Immature natural killer cell (primary cell): ENCODE results near the gene POLD4. TPM values are rescaled to one million over a fixed set of nuclear protein-coding genes. Genes with fewer than 3 reads are reported as not detected.

ENCODE experiments used
- DNase-seq, 3 donors: peaks; one replicate each; pipeline ENCODE4 v3.0.0; 2022; ENCODE audit warnings: mixed read lengths in 1 of 3
- H3K27ac Mint-ChIP-seq, 6 donors: one replicate each; pipeline ENCODE4 v1.8.0; 2020; ENCODE audit warnings: mixed read lengths in 6 of 6, mild to moderate bottlenecking in 5 of 6, inconsistent platforms in 4 of 6, moderate library complexity in 3 of 6
- H3K27me3 Mint-ChIP-seq, 3 donors: one replicate each; pipeline ENCODE4 v1.8.0; 2020 to 2021; ENCODE audit warnings: low read depth in 3 of 3, mild to moderate bottlenecking in 3 of 3, mixed read lengths in 3 of 3, moderate library complexity in 3 of 3, inconsistent platforms in 1 of 3
- H3K36me3 Mint-ChIP-seq, 3 donors: one replicate each; pipeline ENCODE4 v1.8.0; 2020; ENCODE audit warnings: mixed read lengths in 3 of 3, inconsistent platforms in 2 of 3, mild to moderate bottlenecking in 2 of 3
- H3K4me1 Mint-ChIP-seq, 2 donors: one replicate each; pipeline ENCODE4 v1.8.0; 2020; ENCODE audit warnings: inconsistent platforms in 2 of 2, mild to moderate bottlenecking in 2 of 2, mixed read lengths in 2 of 2, moderate library complexity in 1 of 2
- H3K4me3 Mint-ChIP-seq, 5 donors: one replicate each; pipeline ENCODE4 v1.8.0; 2020; ENCODE audit warnings: mild to moderate bottlenecking in 5 of 5, mixed read lengths in 5 of 5, inconsistent platforms in 3 of 5, moderate library complexity in 3 of 5
- H3K9me3 Mint-ChIP-seq, 6 donors: one replicate each; pipeline ENCODE4 v1.8.0; 2020; ENCODE audit warnings: mild to moderate bottlenecking in 6 of 6, mixed read lengths in 6 of 6, inconsistent platforms in 4 of 6, moderate library complexity in 3 of 6
- polyA plus RNA-seq, 3 donors: library from polyadenylated mRNA; unstranded; fragments of 300-500 nt; fragmentation: Illumina TruSeq; gene quantifications; one replicate each; pipeline ENCODE4 v1.2.3, GENCODE V29; 2021

Gene POLD4
- polyA plus RNA-seq, 3 donors from 2014 or later = 86.1 to 131 (median 118) TPM

DNA sequence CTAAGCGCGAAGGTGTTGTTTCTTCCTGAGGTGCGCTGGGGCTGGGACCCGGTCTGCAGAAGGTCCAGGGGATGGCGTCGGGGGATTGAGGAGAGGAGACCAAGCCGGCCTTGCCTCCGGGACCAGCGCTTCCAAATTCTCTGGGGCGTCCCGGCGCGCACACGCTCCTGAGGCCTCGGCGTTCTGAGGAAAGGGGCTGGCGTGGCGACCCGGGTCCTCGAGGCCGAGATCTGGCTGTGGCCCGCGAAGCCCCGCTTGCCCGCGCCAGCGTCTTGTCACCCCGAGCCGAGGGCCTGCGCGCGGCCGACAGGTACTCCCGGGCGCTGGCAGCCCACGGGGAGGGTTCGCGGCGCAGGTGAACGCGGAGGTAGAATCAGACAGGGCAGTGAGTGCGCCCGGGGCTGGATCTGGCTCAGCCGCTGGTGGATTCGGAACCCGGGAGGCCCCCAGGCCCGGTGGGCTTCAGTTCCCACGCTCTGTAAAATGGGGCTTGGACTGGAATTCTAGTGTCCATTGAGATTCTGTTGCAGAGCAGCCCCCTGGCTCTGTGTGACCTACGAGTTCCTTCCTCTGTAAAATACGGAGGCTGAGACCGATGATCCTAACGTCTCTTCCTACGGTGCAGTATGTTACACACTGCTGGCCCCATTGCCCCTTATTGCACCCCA, 35.3 kb downstream of the POLD4 start:
- peak overlapping the region; percentile 91 to 99 (median 96) for H3K4me3 Mint-ChIP-seq
- H3K27ac Mint-ChIP-seq = peak overlapping the region; percentile 85 to 98 (median 94)
- peaks cover 8 to 17% (median 9%) of the 10 kb centered on the region in 3 donors for H3K27me3 Mint-ChIP-seq
- H3K4me1 Mint-ChIP-seq = peaks cover 13 to 23% of the 10 kb centered on the region in 2 donors
- peaks cover 0 to 3% (median 0%) of the 10 kb centered on the region in 6 donors for H3K9me3 Mint-ChIP-seq
- no peaks in the 10 kb centered on the region for H3K36me3 Mint-ChIP-seq
- DNase-seq = no peak

DNA sequence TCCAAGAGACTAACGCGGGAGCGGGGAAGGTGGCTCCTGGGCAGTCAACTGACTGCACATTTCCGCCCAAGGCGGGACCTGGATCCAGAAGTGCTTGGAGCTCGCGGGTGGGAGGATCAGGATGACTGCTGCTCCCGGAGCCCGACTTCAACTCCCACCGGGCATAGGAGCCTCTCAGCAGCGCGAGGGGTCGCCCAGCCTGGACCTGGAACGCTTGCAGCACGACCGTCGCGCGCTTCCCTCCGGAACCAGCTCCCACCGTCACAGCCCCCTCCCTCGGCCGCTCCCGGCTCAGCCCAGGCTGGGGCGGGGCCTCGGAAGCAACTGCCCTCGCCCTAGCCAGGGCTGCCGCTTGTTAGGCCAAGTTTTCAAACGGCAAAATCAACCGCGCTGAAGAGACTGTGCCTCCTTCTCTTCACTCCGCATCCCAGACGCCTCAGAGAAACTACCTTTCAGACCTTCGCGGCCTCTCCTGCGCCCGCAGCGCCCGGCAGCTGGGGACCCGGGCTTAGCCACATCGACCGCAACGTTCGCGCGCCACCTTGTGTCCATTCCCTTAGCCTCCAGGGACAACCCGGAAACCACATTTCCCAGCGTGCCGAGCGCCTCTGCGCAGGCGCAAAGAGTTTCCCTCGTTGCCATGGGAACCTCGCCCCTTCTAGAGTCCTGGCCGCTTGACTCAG, 36.0 kb downstream of the POLD4 start:
- peaks cover 0 to 3% (median 0%) of the 10 kb centered on the region in 6 donors for H3K9me3 Mint-ChIP-seq
- H3K4me3 Mint-ChIP-seq = peak overlapping the region; percentile 91 to 99 (median 96)
- DNase-seq = peak; percentile 98 to 99 (median 98)
- no peaks in the 10 kb centered on the region for H3K36me3 Mint-ChIP-seq
- H3K27me3 Mint-ChIP-seq = peaks cover 8 to 17% (median 9%) of the 10 kb centered on the region in 3 donors
- peaks cover 18 to 29% of the 10 kb centered on the region in 2 donors for H3K4me1 Mint-ChIP-seq
- peak overlapping the region; percentile 85 to 98 (median 94) for H3K27ac Mint-ChIP-seq

GRCh38 chr11:67316882-67317204, 36.5 kb downstream of the POLD4 start:
- H3K4me3 Mint-ChIP-seq = peak overlapping the region; percentile 91 to 99 (median 96)
- H3K9me3 Mint-ChIP-seq = peaks cover 0 to 3% (median 0%) of the 10 kb centered on the region in 6 donors
- H3K36me3 Mint-ChIP-seq = no peaks in the 10 kb centered on the region
- peaks cover 8 to 17% (median 9%) of the 10 kb centered on the region in 3 donors for H3K27me3 Mint-ChIP-seq
- DNase-seq = no peak
- peak overlapping the region; percentile 19 to 97 (median 88) for H3K27ac Mint-ChIP-seq
- peaks cover 19 to 31% of the 10 kb centered on the region in 2 donors for H3K4me1 Mint-ChIP-seq

DNA sequence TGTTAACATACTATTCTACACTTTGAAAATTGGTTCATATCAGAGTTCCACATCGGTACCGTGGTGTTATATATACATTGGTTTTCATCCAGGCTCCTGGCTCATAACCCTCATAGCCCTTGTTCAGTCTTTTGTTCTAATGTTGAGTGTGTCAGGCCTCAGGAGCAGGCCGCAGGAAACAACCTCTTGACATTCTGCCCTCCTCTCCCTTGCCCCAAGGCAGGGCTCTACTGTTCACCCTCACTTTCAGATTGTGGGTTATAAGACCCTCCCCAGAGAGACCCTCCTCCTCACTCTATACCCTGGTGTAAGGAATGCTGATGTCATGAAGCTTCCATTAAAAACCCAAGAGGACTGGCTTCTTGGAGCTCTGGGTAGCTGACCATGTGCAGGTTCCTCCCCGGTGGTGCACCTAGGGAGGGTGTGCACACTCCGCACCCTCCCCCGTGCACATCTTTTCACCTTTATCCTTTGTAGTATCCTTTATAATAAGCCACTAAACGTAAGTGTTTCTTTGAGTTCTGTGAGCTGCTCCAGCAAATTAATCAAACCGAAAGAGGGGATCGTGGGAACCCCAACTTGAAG, 37.9 kb downstream of the POLD4 start:
- H3K4me3 Mint-ChIP-seq = peak overlapping the region; percentile 21 to 55 (median 44)
- H3K27ac Mint-ChIP-seq = peak overlapping the region in 2 of 6 donors; percentile 34 to 72
- no peak for DNase-seq
- peaks cover 8 to 17% (median 9%) of the 10 kb centered on the region in 3 donors for H3K27me3 Mint-ChIP-seq
- H3K36me3 Mint-ChIP-seq = no peaks in the 10 kb centered on the region
- peaks cover 0 to 3% (median 0%) of the 10 kb centered on the region in 6 donors for H3K9me3 Mint-ChIP-seq
- H3K4me1 Mint-ChIP-seq = peaks cover 21 to 31% of the 10 kb centered on the region in 2 donors

DNA sequence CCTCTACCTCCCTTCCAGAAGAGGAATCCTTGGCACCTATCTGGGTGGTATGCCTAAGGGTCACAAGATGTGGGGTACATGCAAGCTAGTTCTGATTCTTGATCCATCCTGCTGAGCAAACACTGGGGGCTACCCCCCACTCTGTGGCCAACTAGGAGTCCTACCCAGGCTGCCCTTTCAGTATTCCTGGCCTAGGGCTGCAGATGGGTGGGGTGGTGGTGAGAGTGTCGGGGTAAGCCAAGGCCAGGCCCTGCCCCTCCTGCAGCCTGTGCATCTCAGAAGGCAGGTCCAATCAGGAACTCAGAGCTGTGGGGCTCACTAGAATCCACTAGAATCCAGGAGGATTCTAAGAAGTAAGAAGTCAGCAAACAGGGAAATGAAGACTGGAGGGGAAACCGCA, 39.1 kb downstream of the POLD4 start:
- DNase-seq = no peak
- peaks cover 21 to 31% of the 10 kb centered on the region in 2 donors for H3K4me1 Mint-ChIP-seq
- H3K9me3 Mint-ChIP-seq = peaks cover 0 to 3% (median 0%) of the 10 kb centered on the region in 6 donors
- no peaks in the 10 kb centered on the region for H3K36me3 Mint-ChIP-seq
- H3K27me3 Mint-ChIP-seq = peaks cover 8 to 13% (median 9%) of the 10 kb centered on the region in 3 donors
- H3K4me3 Mint-ChIP-seq = no peak overlapping the region
- peak overlapping the region in 1 of 6 donors; percentile 49 for H3K27ac Mint-ChIP-seq

GRCh38 chr11:67313125-67313890, 40.0 kb downstream of the POLD4 start:
- Mint-ChIP-seq H3K4me1 (peaks cover 20 to 26% of the 10 kb centered on the region in 2 donors), H3K27ac (peak overlapping the region in 4 of 6 donors; percentile 28 to 93 (median 66)), H3K9me3 (peaks cover 0 to 3% (median 0%) of the 10 kb centered on the region in 6 donors), H3K27me3 (peaks cover 6 to 12% (median 9%) of the 10 kb centered on the region in 3 donors), H3K4me3 (no peak overlapping the region), H3K36me3 (no peaks in the 10 kb centered on the region)
- DNase-seq = no peak

- no peak overlapping the region for H3K4me3 Mint-ChIP-seq
- peaks cover under 1 to 6% (median 4%) of the 10 kb centered on the region in 3 donors for H3K27me3 Mint-ChIP-seq
- peak overlapping the region; percentile 6 to 93 (median 74) for H3K27ac Mint-ChIP-seq
- no peaks in the 10 kb centered on the region for H3K36me3 Mint-ChIP-seq
- DNase-seq = no peak
- peaks cover 14 to 19% of the 10 kb centered on the region in 2 donors for H3K4me1 Mint-ChIP-seq
- H3K9me3 Mint-ChIP-seq = no peaks in the 10 kb centered on the region
Measured at GRCh38 chr11:67312187-67313021, 40.9 kb downstream of the POLD4 start.

DNA sequence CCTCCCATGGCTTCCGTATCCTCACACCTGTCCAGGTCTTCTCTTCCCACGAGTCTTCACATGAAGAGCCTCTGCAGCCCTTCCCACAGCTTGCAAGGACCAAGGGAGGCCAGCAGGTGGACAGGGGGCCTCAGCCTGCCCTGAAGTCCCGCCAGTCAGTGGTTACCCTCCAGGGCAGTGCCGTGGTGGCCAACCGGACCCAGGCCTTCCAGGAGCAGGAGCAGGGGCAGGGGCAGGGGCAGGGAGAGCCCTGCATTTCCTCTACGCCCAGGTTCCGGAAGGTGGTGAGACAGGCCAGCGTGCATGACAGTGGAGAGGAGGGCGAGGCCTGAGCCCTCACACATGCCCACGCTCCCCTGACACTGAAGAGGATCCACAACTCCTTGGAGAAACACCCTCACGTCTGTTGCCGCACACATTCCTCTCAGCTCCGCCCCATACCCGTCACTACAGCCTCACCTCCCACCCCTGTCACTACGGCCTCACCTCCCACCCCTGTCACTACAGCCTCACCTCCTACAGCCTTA, 41.7 kb downstream of the POLD4 start:
- Mint-ChIP-seq H3K9me3 (no peaks in the 10 kb centered on the region), H3K27ac (no peak overlapping the region), H3K4me1 (peaks cover 11 to 13% of the 10 kb centered on the region in 2 donors), H3K27me3 (peaks cover 0 to 3% (median 2%) of the 10 kb centered on the region in 3 donors), H3K4me3 (no peak overlapping the region), H3K36me3 (no peaks in the 10 kb centered on the region)
- DNase-seq = no peak

GRCh38 chr11:67311051-67311555, 42.2 kb downstream of the POLD4 start:
- Mint-ChIP-seq H3K4me3 (no peak overlapping the region), H3K9me3 (no peaks in the 10 kb centered on the region), H3K36me3 (peaks cover 0 to 3% (median 0%) of the 10 kb centered on the region in 3 donors), H3K27me3 (peaks cover 0 to 4% (median 3%) of the 10 kb centered on the region in 3 donors), H3K27ac (no peak overlapping the region), H3K4me1 (peaks cover 11 to 13% of the 10 kb centered on the region in 2 donors)
- DNase-seq = no peak

DNA sequence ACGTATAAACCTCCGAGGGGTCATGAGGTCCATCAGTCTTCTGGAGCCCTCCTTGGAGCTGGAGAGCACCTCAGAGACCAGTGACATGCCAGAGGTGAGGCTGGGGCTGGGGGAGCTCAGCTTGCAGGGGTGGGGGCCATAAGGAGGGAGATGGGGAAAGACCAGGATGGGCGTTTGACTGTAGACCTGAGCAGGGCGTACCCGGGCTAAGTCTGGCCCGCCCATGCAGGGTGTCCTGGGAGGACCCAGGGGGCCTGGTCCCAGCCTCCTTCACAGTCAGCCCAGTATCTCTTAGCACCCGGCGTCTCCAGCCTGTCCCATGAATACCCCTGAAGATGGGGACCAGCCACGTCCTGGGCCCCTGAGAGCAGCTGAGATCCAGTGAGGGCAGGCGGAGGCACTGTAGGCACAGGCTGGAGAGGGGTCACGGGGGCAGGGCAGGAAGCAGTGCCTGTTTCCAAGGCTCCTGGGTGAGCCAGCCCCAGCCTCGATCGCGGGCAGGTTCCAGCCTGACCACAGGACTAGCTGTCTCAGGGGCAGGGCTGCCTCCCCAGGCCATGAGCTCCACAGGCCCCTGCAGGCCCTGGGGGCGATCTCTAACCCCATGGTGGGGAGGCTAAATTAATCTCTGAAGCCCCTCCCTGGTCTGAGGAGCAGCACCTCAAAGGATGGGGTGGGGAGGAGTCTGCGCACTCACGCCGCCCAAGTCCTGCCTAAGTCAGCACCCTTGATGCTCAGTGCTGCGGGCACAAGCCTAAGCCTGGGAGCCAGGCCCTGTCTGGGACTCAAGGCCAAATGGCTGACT, 42.9 kb downstream of the POLD4 start:
- peaks cover 0 to 4% (median 3%) of the 10 kb centered on the region in 3 donors for H3K27me3 Mint-ChIP-seq

DNA sequence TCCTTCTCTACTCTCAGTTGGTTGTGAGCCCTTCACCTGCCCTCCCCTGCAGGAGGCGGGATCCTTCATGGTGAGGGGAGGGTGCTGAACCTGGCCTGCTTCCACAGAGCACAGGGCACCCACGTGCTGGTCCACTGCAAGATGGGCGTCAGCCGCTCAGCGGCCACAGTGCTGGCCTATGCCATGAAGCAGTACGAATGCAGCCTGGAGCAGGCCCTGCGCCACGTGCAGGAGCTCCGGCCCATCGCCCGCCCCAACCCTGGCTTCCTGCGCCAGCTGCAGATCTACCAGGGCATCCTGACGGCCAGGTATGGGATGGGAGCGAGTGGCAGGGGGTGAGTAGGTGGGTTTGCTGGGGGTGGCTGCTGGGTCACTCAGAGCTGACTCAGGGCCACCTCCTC, 43.7 kb downstream of the POLD4 start:
- Mint-ChIP-seq H3K27me3 (peaks cover under 1 to 4% (median 3%) of the 10 kb centered on the region in 3 donors), H3K4me3 (no peak overlapping the region), H3K4me1 (peaks cover 13 to 16% of the 10 kb centered on the region in 2 donors), H3K9me3 (no peaks in the 10 kb centered on the region), H3K27ac (peak overlapping the region in 2 of 6 donors; percentile 14 to 56), H3K36me3 (peaks cover 0 to 3% (median 0%) of the 10 kb centered on the region in 3 donors)
- no peak for DNase-seq

More for the DNA sequence above, 42.9 kb downstream of the POLD4 start:
- H3K36me3 Mint-ChIP-seq = peaks cover 0 to 3% (median 0%) of the 10 kb centered on the region in 3 donors
- peaks cover 11 to 13% of the 10 kb centered on the region in 2 donors for H3K4me1 Mint-ChIP-seq
- no peak overlapping the region for H3K4me3 Mint-ChIP-seq
- H3K9me3 Mint-ChIP-seq = no peaks in the 10 kb centered on the region
- no peak overlapping the region for H3K27ac Mint-ChIP-seq
- DNase-seq = no peak
